Measurements from ENCODE around the gene KIAA0930. TPM values are rescaled to one million over a fixed set of nuclear protein-coding genes. Genes with fewer than 3 reads are reported as not detected.

KIAA0930 gene
- total RNA-seq, 1 experiment from 2014 or later, result 61.9 TPM

- no peak for TF ChIP-seq CTCF (IDR thresholded peaks at IDR 0.05; ENCODE audit: unreplicated experiment)
- POLR2A ChIA-PET, result no interaction called here
- no peaks in the 10 kb centered on the region for H3K27me3 Mint-ChIP-seq (ENCODE audit: insufficient read depth, unreplicated experiment)
- CTCF ChIA-PET, result no interaction called here
- peaks cover 5% of the 10 kb centered on the region for H3K4me1 Mint-ChIP-seq (ENCODE audit: insufficient read depth, unreplicated experiment)
- H3K36me3 Mint-ChIP-seq (ENCODE audit: insufficient read depth, unreplicated experiment), result peaks cover 57% of the 10 kb centered on the region
- no peak overlapping the region for H3K4me3 Mint-ChIP-seq (ENCODE audit: unreplicated experiment)
- H3K27ac Mint-ChIP-seq (ENCODE audit: low read depth, unreplicated experiment), result no peak overlapping the region
- BruUV-seq (replicated peaks), result no TSS peak
- no peak for DNase-seq (ENCODE audit: unreplicated experiment)
- intact Hi-C loops (cut with micrococcal nuclease), result no loop called here
- no peaks in the 10 kb centered on the region for H3K9me3 Mint-ChIP-seq (ENCODE audit: unreplicated experiment)
Observed at GRCh38 chr22:45204241-45204640, 36.5 kb downstream of the KIAA0930 start.

- H3K36me3 Mint-ChIP-seq (ENCODE audit: insufficient read depth, unreplicated experiment), result peaks cover 56% of the 10 kb centered on the region
- no peak for DNase-seq (ENCODE audit: unreplicated experiment)
- intact Hi-C loops (cut with micrococcal nuclease), result no loop called here
- no peak for TF ChIP-seq CTCF (IDR thresholded peaks at IDR 0.05; ENCODE audit: unreplicated experiment)
- no peak overlapping the region for H3K27ac Mint-ChIP-seq (ENCODE audit: low read depth, unreplicated experiment)
- ChIA-PET CTCF (no interaction called here), POLR2A (no interaction called here)
- peaks cover 5% of the 10 kb centered on the region for H3K4me1 Mint-ChIP-seq (ENCODE audit: insufficient read depth, unreplicated experiment)
- no peak overlapping the region for H3K4me3 Mint-ChIP-seq (ENCODE audit: unreplicated experiment)
- no peaks in the 10 kb centered on the region for H3K27me3 Mint-ChIP-seq (ENCODE audit: insufficient read depth, unreplicated experiment)
- BruUV-seq (replicated peaks), result no TSS peak
- H3K9me3 Mint-ChIP-seq (ENCODE audit: unreplicated experiment), result no peaks in the 10 kb centered on the region
Observed at GRCh38 chr22:45203150-45203951, 37.3 kb downstream of the KIAA0930 start.

GRCh38 chr22:45202333-45203149, 38.2 kb downstream of the KIAA0930 start:
- no TSS peak for BruUV-seq (replicated peaks)
- CTCF ChIA-PET, result interaction anchor here (0.5 kb wide), 1 partner anchor 354 kb away, joined by 3 read pairs; no protein-coding TSS in a partner anchor
- POLR2A ChIA-PET, result interaction anchor here (0.6 kb wide), 1 partner anchor 1236 kb away, joined by 3 read pairs; no protein-coding TSS in a partner anchor
- H3K4me3 Mint-ChIP-seq (ENCODE audit: unreplicated experiment), result no peak overlapping the region
- peaks cover 59% of the 10 kb centered on the region for H3K36me3 Mint-ChIP-seq (ENCODE audit: insufficient read depth, unreplicated experiment)
- no peaks in the 10 kb centered on the region for H3K9me3 Mint-ChIP-seq (ENCODE audit: unreplicated experiment)
- H3K4me1 Mint-ChIP-seq (ENCODE audit: insufficient read depth, unreplicated experiment), result peaks cover 5% of the 10 kb centered on the region
- intact Hi-C loops (cut with micrococcal nuclease), result no loop called here
- H3K27me3 Mint-ChIP-seq (ENCODE audit: insufficient read depth, unreplicated experiment), result no peaks in the 10 kb centered on the region
- DNase-seq (ENCODE audit: unreplicated experiment), result no peak
- TF ChIP-seq CTCF (IDR thresholded peaks at IDR 0.05; ENCODE audit: unreplicated experiment), result no peak
- no peak overlapping the region for H3K27ac Mint-ChIP-seq (ENCODE audit: low read depth, unreplicated experiment)

- no peak for TF ChIP-seq CTCF (IDR thresholded peaks at IDR 0.05; ENCODE audit: unreplicated experiment)
- Mint-ChIP-seq H3K4me3 (ENCODE audit: unreplicated experiment) (no peak overlapping the region), H3K4me1 (ENCODE audit: insufficient read depth, unreplicated experiment) (peaks cover 5% of the 10 kb centered on the region), H3K9me3 (ENCODE audit: unreplicated experiment) (no peaks in the 10 kb centered on the region), H3K27me3 (ENCODE audit: insufficient read depth, unreplicated experiment) (no peaks in the 10 kb centered on the region), H3K36me3 (ENCODE audit: insufficient read depth, unreplicated experiment) (peaks cover 62% of the 10 kb centered on the region), H3K27ac (ENCODE audit: low read depth, unreplicated experiment) (no peak overlapping the region)
- CTCF ChIA-PET, result interaction anchor here (0.5 kb wide), 1 partner anchor 355 kb away, joined by 3 read pairs; no protein-coding TSS in a partner anchor
- intact Hi-C loops (cut with micrococcal nuclease), result no loop called here
- BruUV-seq (replicated peaks), result no TSS peak
- peak; percentile 38 for DNase-seq (ENCODE audit: unreplicated experiment)
- POLR2A ChIA-PET, result interaction anchor here (0.7 kb wide), 1 partner anchor 26 kb away, joined by 3 read pairs; no protein-coding TSS in a partner anchor
Observed at GRCh38 chr22:45201678-45202332, 38.9 kb downstream of the KIAA0930 start.
